ENCODE results near the gene ZFYVE16. TPM values are rescaled to one million over a fixed set of nuclear protein-coding genes. Genes with fewer than 3 reads are reported as not detected.

Gene ZFYVE16
- total RNA-seq, 4 donors from 2014 or later = 37.7 to 53.6 (median 47.4) TPM

DNA sequence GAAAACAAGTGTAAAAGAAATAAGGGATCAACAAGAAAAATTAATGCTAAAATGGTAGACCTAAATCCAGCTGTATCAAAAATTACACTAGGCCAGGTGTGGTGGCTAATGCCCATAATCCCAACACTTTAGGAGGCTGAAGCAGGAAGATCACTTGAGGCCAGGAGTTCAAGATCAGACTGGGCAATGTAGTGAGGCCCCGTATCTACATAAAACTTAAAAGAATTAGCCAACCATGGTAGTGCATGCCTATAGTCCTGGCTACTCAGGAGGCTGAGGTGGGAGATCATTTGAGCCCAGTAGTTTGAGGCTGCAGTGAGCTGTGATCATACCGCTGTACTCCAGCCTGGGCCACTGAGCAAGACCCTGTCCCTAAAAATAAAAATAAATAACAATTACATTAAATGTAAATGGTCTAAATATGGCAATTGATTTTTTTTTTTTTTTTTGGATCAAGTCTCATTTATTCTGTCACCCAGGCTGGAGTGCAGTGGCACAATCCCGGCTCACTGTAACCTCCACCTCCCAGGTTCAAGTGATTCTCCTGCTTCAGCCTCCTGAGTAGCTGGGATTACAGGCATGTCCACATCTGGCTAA, 75.9 kb downstream of the ZFYVE16 start:
- TF ChIP-seq, protein P1, sequence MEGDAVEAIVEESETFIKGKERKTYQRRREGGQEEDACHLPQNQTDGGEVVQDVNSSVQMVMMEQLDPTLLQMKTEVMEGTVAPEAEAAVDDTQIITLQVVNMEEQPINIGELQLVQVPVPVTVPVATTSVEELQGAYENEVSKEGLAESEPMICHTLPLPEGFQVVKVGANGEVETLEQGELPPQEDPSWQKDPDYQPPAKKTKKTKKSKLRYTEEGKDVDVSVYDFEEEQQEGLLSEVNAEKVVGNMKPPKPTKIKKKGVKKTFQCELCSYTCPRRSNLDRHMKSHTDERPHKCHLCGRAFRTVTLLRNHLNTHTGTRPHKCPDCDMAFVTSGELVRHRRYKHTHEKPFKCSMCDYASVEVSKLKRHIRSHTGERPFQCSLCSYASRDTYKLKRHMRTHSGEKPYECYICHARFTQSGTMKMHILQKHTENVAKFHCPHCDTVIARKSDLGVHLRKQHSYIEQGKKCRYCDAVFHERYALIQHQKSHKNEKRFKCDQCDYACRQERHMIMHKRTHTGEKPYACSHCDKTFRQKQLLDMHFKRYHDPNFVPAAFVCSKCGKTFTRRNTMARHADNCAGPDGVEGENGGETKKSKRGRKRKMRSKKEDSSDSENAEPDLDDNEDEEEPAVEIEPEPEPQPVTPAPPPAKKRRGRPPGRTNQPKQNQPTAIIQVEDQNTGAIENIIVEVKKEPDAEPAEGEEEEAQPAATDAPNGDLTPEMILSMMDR (IDR thresholded peaks at IDR 0.05; ENCODE audit: low read depth) = no peak

GRCh38 chr5:80487444-80487828, 79.6 kb downstream of the ZFYVE16 start:
- TF ChIP-seq, protein P1 (IDR thresholded peaks at IDR 0.05; ENCODE audit: low read depth) = no peak

DNA sequence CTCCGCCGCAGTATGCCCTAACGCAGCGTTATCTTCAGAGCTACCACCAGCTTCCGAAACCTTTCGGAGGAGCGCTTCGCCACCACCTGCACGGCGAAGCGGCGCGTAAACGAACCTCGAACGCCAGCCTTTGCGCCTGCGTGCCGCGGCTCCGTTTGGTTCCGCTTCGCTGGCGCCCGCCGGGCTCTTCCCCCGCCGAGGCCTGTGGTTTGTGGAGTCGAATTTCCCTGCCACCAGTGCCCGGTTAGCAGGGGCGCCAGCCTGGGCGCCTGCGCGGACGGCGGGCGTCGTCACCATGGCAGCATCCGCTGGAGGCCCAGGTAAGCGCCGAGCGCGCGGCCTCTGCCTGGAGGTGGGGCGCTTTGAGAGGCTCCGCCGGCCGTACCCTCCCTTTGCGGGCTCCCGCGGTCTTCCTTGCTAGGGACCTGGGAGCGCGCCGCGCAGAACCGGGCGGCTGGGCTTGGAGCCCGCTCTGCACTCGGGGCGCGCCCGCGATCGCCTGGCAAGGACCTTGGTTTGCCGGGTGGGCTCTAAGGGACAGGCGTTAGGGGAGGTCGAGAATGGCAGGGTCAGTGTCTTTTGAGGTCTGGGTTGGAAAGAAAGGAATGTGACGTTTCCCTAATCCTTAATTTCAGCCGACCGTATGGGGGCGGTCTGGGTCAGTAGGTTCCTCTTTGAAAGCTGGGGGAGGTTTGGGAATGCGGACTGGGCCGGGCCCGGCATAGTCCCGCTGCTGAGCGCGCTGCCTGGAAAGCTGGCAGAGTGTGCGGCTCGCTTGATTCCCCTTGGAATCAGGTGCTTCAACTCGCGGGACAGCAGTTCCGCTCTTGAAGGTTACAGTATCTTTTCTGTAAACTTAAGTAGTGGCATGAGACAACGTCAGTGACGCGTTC, 80.2 kb downstream of the ZFYVE16 start, which contains the start of gene FAM151B:
FAM151B (plus strand) TSS at position 272 of the 893 bp plus-strand sequence; CDS start at position 296, 24 bp downstream.
- TF ChIP-seq, protein P1 (IDR thresholded peaks at IDR 0.05; ENCODE audit: low read depth) = no peak

DNA sequence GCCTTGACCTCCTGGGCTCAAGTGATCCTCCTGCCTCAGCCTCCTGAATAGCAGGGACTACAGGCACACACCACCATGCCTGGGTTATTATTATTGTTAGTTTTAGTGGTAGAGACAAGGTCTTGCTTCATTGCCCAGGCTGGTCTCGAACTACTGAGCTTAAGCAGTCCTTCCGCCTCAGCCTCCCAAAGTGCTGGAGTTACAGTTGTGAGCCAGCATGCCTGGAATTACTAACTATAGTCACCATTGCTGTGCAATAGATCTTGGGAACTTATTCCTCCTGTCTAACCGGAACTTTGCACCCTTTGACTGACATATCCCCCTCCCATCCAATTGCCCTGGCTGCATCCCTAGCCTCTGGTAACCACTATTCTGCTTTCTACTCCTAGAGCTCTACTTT, 83.4 kb downstream of the ZFYVE16 start:
- TF ChIP-seq, protein P1 (IDR thresholded peaks at IDR 0.05; ENCODE audit: low read depth) = no peak

- TF ChIP-seq, protein P1 (IDR thresholded peaks at IDR 0.05; ENCODE audit: low read depth) = no peak
Observed at GRCh38 chr5:80492741-80493140, 84.9 kb downstream of the ZFYVE16 start.

DNA sequence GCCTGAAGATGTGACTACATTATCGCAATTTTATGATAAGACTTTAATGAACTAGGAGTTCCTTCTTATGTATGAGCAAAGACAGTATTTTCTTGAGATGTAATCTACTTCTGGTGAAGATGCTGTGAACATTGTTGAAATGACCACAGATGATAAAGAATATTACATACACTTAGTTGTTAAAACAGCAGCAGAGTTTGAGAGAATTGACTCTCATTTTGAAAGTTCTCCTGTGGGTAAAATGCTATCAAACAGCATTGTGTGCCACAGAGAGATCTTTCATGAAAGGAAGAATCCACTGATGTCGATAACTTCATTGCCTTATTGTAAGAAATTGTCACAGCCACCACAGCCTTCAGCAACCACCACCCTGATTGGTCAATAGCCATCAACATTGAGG, 88.0 kb downstream of the ZFYVE16 start:
- TF ChIP-seq, protein P1 (IDR thresholded peaks at IDR 0.05; ENCODE audit: low read depth) = no peak

DNA sequence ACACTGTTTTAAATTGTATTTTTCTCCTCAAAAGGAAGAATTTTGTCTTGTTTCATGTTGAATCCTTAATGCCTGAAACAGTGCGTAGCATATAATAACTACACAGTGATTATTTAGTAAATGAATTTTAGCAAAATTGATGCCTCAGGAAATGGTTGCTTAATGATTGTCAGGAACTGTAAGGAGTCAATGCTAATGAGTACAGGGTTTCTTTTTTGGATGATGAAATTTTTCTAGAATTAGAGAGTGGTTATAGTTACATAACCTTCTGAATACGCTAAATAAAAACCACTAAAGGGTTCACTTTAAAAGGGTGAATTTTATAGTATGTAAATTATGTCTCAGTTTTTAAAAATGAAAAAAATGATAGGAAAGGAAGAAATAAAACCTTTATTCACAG, 94.9 kb downstream of the ZFYVE16 start:
- TF ChIP-seq, protein P1 (IDR thresholded peaks at IDR 0.05; ENCODE audit: low read depth) = no peak

All from subcutaneous adipose tissue (tissue), 4 donors.